Fibroblast of lung (primary cell): ENCODE results near the gene NECTIN2. TPM values are rescaled to one million over a fixed set of nuclear protein-coding genes. Genes with fewer than 3 reads are reported as not detected.

ENCODE experiments used
- DNase-seq, 2 donors: peaks; one replicate each; pipeline versions ENCODE4 v3.0.0 to v3.0.0-alpha.2; 2010; ENCODE audit warnings: low read depth in 2 of 2
- H2AFZ ChIP-seq: 2 replicates; pipeline ENCODE4 v1.5.1; 2012; ENCODE audit warnings: low read length, control low read depth, inconsistent platforms
- H3K27ac ChIP-seq: 2 replicates; pipeline ENCODE4 v1.5.1; 2011; ENCODE audit warnings: low read length, control low read depth; ENCODE audit not compliant: insufficient read depth
- H3K27me3 ChIP-seq: 2 replicates; pipeline ENCODE4 v1.5.1; 2011; ENCODE audit warnings: mild to moderate bottlenecking, low read length; ENCODE audit not compliant: control insufficient read depth, insufficient read depth
- H3K36me3 ChIP-seq: 2 replicates; pipeline ENCODE4 v1.5.1; 2011; ENCODE audit warnings: low read length; ENCODE audit not compliant: control insufficient read depth, insufficient read depth
- H3K4me1 ChIP-seq: 2 replicates; pipeline ENCODE4 v1.5.1; 2011; ENCODE audit warnings: low read length; ENCODE audit not compliant: control insufficient read depth, insufficient read depth; ENCODE audit errors: extremely low read depth
- H3K4me2 ChIP-seq: 2 replicates; pipeline ENCODE4 v1.5.1; 2011; ENCODE audit warnings: low read length, control low read depth; ENCODE audit not compliant: insufficient read depth; ENCODE audit errors: extremely low read depth
- H3K4me3 ChIP-seq, 4 experiments: fragments of 200-600 bp in 1 of 4; sonication (generic) in 1 of 4; replicated peaks in 1 of 4; 2 replicates each; pipeline ENCODE4 v1.5.1; 2011 to 2016; ENCODE audit warnings: low read length in 4 of 4, low read depth in 3 of 4, mild to moderate bottlenecking in 3 of 4, control low read depth in 2 of 4, inconsistent platforms in 1 of 4, mixed read lengths in 1 of 4; ENCODE audit not compliant: insufficient read depth in 1 of 4; ENCODE audit errors: control extremely low read depth in 1 of 4
- H3K79me2 ChIP-seq: 2 replicates; pipeline ENCODE4 v1.5.1; 2012; ENCODE audit warnings: mild to moderate bottlenecking, low read length, inconsistent platforms; ENCODE audit not compliant: control insufficient read depth, insufficient read depth
- H3K9ac ChIP-seq: 2 replicates; pipeline ENCODE4 v1.5.1; 2011; ENCODE audit warnings: mild to moderate bottlenecking, low read length, control low read depth; ENCODE audit not compliant: insufficient read depth
- H3K9me3 ChIP-seq: 2 replicates; pipeline ENCODE4 v1.5.1; 2012; ENCODE audit warnings: low read depth, low read length; ENCODE audit not compliant: control insufficient read depth, insufficient read depth
- H4K20me1 ChIP-seq: 2 replicates; pipeline ENCODE4 v1.5.1; 2011; ENCODE audit warnings: low read length; ENCODE audit not compliant: control insufficient read depth, insufficient read depth; ENCODE audit errors: extremely low read depth
- CTCF ChIP-seq, 2 donors: IDR thresholded peaks in 1 of 2; conservative IDR thresholded peaks in 1 of 2; 1 replicate in 1 of 2; 2 replicates in 1 of 2; pipeline ENCODE4 v1.5.1; 2011 to 2012; ENCODE audit warnings: low read length in 2 of 2, control low read depth in 1 of 2, inconsistent platforms in 1 of 2, low read depth in 1 of 2, mild to moderate bottlenecking in 1 of 2
- EZH2 ChIP-seq: IDR thresholded peaks from 2 replicates; pipeline ENCODE4 v1.5.1; 2012; ENCODE audit warnings: low read length, control low read depth, mild to moderate bottlenecking; ENCODE audit errors: missing control alignments
- polyA plus RNA-seq, 2 donors: library from polyadenylated mRNA; depleted of rRNA in 1 of 2; stranded (reverse) in 1 of 2; unstranded in 1 of 2; fragments of >200 nt; gene quantifications; 2 replicates each; pipeline ENCODE4 v1.2.1, GENCODE V29; 2011 to 2012; ENCODE audit warnings: missing spikeins in 1 of 2
- total RNA-seq: library from RNA; depleted of rRNA; stranded (reverse); fragments of >200 nt; gene quantifications from 2 replicates; pipeline ENCODE4 v1.2.1, GENCODE V29; 2014

Gene NECTIN2
- total and polyA plus RNA-seq, 2 donors (not counting 1 experiment from before 2014, with no cell fraction given) = 70.7 to 77.4 TPM

- H3K4me2 ChIP-seq = peak within 1 kb of the TSS; percentile 97
- no peaks in the 10 kb centered on the region for H3K9me3 ChIP-seq
- no peaks in the 10 kb centered on the region for H4K20me1 ChIP-seq
- H3K79me2 ChIP-seq = peaks cover 27% of the 10 kb centered on the region
- H2AFZ ChIP-seq = peak within 1 kb of the TSS; percentile 37
- H3K36me3 ChIP-seq = peaks cover 23% of the 10 kb centered on the region
- H3K27me3 ChIP-seq = no peaks in the 10 kb centered on the region
- peak in 1 of 2 donors; percentile 99 for DNase-seq
- peaks cover 15% of the 10 kb centered on the region for H3K4me1 ChIP-seq
- H3K9ac ChIP-seq = peak within 1 kb of the TSS; percentile 80
- H3K27ac ChIP-seq = peak within 1 kb of the TSS; percentile 82
- TF ChIP-seq EZH2 (no peak), CTCF (conservative IDR thresholded peaks at IDR 0.05 in 1 of 2, IDR thresholded peaks at IDR 0.05 in 1 of 2; ENCODE audit: low read depth in 1 of 2, low read length in 2 of 2) (no peak)
- H3K4me3 ChIP-seq = peak within 1 kb of the TSS; percentile 67 to 95 (median 80)
Observed at GRCh38 chr19:44891016-44891882, 45.2 kb downstream of the NECTIN2 start, which contains the start of gene TOMM40. TOMM40 (plus strand) TSS chr19:44891254; CDS start chr19:44891416, 162 bp downstream.

GRCh38 chr19:44892932-44893331, 46.8 kb downstream of the NECTIN2 start:
- no peak for DNase-seq
- no peak for TF ChIP-seq EZH2
- Histone ChIP-seq H3K9me3 (no peaks in the 10 kb centered on the region), H3K79me2 (peaks cover 27% of the 10 kb centered on the region), H3K27me3 (no peaks in the 10 kb centered on the region), H3K4me2 (no peak overlapping the region), H2AFZ (no peak overlapping the region), H4K20me1 (no peaks in the 10 kb centered on the region), H3K4me3 (no peak overlapping the region), H3K9ac (no peak overlapping the region), H3K4me1 (peaks cover 15% of the 10 kb centered on the region), H3K27ac (no peak overlapping the region), H3K36me3 (peaks cover 23% of the 10 kb centered on the region)

- TF ChIP-seq CTCF (conservative IDR thresholded peaks at IDR 0.05 in 1 of 2, IDR thresholded peaks at IDR 0.05 in 1 of 2; ENCODE audit: low read depth in 1 of 2, low read length in 2 of 2) = no peak
- TF ChIP-seq EZH2 = no peak
- Histone ChIP-seq H3K4me3 (no peak overlapping the region), H3K27ac (no peak overlapping the region), H3K9ac (no peak overlapping the region), H3K9me3 (no peaks in the 10 kb centered on the region), H3K4me1 (peaks cover 15% of the 10 kb centered on the region), H3K27me3 (no peaks in the 10 kb centered on the region), H4K20me1 (no peaks in the 10 kb centered on the region), H3K79me2 (peaks cover 27% of the 10 kb centered on the region), H2AFZ (no peak overlapping the region), H3K4me2 (no peak overlapping the region), H3K36me3 (peaks cover 21% of the 10 kb centered on the region)
- DNase-seq = no peak
Observed at GRCh38 chr19:44893332-44894051, 47.4 kb downstream of the NECTIN2 start.
